Epithelial cell of prostate (primary cell): ENCODE data around the gene HSF2BP.
A peak's percentile ranks its signal among the peaks of the same experiment; 100 is the strongest.
"Not testable (repeated sequence)": the region's sequence is repeated elsewhere in the genome, so short reads cannot be mapped to it uniquely, and the experiment has no call there.

Source experiments
- DNase-seq: peaks from one replicate; pipeline ENCODE4 v3.0.0-alpha.2; 2011; ENCODE audit warnings: low read depth, low spot score
- H3K27ac ChIP-seq: fragments of 450-650 bp; 2 replicates; pipeline ENCODE4 v1.5.1; 2017; ENCODE audit warnings: mild to moderate bottlenecking

HSF2BP gene

DNA sequence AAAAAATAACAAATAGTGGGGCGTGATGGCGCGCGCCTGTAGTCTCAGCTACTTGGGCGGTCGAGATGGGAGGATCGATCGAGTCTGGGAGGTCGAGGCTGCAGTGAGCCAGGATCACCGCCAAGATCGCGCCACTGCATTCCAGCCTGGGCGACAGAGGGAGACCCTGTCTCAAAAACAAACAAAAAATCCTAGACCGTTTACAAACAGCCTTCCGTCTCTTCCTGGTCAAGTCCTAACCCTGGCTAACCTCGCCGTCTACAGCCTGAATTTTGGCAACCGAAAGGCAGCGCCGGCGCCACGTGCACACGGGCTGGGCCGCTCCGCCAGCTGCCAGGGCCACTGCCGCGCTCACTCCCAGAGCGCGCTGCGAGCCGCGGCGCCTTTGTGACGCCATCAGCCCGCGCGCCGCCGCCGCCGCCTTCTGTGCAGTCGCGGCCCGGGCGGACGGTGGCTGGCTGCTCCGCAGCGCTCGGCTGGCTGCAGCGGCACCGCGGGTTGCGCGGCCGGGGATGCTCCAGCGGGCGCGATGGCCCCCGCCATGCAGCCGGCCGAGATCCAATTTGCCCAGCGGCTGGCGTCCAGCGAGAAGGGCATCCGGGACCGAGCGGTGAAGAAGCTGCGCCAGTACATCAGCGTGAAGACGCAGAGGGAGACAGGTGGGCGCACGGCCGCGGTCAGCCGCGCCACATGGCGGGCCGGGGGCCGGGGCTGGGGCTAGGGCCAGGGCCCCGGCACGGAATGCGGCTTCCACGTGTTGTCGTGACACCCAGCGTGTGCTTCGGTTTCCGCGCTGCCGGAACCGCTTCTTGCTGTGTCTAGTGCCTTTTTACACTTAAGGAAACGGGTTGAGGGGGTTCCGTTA, at the start of gene HSF2BP, which contains the start of gene RRP1B:
Gene HSF2BP (minus strand): TSS at position 353 of the 865 bp plus-strand sequence. CDS start 1,392 bp downstream, outside the sequence.
Gene RRP1B (plus strand): TSS at position 425 of the 865 bp plus-strand sequence. CDS start 105 bp downstream, at position 530.
- peak within 1 kb of the TSS; percentile 63 for H3K27ac ChIP-seq
- DNase-seq, result no peak

DNA sequence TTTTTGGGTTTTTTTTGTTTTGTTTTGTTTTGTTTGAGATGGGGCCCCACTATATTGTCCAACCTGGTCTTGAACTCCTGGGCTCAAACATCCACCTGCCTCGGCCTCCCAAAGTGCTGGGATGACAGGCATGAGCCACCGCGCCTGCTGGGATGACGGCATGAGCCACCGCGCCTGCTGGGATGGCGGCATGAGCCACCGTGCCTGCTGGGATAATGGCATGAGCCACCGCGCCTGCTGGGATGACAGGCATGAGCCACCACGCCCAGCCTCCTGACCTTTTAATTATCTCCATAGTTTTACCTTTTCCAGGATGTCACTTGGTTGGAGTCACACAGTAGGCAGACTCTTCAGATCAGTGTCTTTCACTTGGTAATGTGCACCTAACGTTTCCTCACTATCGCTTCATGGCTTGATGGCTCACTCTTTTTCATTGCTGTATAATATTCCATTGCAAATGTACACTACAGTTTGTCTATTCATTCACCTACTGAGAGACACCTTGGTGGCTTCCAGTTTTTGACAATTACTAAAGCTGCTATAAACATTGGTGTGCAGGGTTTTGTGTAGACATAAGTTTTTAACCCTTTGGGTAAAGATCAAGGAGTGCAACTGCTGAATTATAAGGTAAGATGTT, 49.6 kb upstream of the HSF2BP start:
- DNase-seq, result no peak
- no peak overlapping the region for H3K27ac ChIP-seq

DNA sequence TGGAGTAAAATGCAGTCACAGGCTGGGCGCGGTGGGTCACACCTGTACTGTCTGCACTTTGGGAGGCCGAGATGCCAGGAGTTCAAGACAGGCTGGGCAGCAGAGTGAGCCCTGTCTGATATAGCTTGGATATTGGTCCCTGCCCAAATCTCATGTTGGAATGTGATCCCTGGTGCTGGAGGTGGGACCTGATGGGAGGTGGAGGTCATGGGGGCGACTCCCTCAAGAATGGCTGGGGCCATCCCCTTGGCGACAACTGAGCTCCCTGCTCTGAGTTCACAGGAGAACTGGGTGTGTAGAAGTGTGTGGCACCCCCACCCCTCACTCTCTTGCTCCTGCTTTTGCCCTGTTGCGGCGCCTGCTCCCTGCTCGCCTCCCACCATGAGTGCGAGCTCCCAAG, 48.2 kb upstream of the HSF2BP start:
- DNase-seq, result no peak
- H3K27ac ChIP-seq, result no peak overlapping the region

DNA sequence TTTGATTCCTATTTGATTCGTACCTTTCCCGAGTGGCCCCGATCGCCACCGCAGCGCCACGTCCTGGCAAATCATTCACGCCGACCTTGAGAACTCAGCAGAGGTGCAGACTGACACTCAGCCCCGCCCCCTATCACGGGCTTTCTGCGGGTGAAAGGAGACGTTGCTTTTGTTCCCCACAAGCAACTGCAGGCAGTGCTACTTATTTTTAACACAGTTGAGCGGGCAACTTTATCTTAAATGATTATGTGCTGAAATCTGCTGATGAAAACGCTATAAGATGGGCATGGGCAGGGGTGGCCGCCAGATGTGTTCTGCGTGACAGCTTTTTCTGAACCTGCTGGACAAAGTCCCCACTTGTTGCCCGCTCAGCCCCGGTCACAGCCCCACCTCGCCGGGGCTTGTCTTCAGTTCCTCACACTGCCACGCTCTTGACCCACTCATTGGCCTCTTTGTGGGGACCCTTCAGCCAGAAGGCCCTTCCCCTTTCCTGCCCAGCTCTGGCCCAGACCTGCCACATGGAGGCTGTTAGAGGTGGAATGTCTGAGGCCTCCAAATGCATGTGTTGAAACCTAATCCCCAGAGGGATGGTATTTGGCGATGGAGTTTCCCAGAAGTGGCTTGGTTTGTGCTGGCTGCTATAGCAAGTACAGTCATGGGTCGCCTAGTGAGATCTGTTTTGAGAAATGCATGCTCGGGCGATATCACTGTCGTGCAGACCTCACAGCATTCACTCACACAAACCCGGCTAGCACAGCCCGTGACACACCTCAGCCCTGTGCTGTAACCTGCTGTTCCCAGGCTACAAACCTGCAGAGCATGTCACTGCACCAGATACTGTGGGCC, 44.0 kb upstream of the HSF2BP start:
- DNase-seq, result no peak
- H3K27ac ChIP-seq, result peak overlapping the region; percentile 6

- no peak for DNase-seq
- H3K27ac ChIP-seq, result peak overlapping the region; percentile 6
These were observed 43.4 kb upstream of the HSF2BP start for GRCh38 chr21:43702785-43703034.

GRCh38 chr21:43701936-43702784, 42.9 kb upstream of the HSF2BP start:
- H3K27ac ChIP-seq, result peak overlapping the region; percentile 6
- no peak for DNase-seq

- DNase-seq, result no peak
These were observed 40.8 kb upstream of the HSF2BP start for GRCh38 chr21:43699933-43700599.

DNA sequence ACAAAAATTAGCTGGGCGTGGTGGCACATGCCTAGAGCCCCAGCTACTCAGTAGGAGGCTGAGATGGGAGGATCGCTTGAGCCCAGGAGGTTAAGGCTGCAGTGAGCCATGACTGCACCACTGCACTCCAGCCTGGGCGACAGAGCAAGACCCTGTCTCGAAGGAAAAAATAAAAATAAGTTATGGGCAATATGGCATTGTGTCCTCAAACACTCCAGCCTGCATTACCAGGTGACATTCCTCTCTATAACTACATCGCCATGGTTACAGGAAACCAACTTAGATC, 40.1 kb upstream of the HSF2BP start:
- not testable (repeated sequence) for H3K27ac ChIP-seq, DNase-seq

More at GRCh38 chr21:43699933-43700599, 40.8 kb upstream of the HSF2BP start:
- no peak overlapping the region for H3K27ac ChIP-seq

- no peak overlapping the region for H3K27ac ChIP-seq
- DNase-seq, result no peak
These were observed 38.7 kb upstream of the HSF2BP start for GRCh38 chr21:43697758-43698643.

DNA sequence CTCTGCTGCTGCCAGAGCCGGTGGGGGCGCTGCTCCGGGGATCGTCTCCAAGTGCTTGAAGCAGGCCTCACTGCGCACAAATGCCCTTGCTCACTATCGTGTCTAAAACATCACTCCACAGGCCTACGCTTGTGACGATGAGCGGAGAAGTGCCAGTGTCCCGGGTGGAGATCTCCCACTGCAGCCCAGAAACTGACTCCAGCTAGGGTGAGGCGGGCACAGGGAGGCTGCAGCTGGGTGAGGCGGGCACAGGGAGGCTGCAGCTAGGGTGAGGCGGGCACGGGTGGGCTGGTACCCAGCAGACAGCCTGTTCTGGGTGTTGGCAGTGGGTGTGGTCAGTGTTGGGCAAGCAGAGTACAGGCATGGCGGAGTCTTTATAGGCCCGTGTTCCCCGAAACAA, 36.9 kb upstream of the HSF2BP start:
- no peak for DNase-seq
- H3K27ac ChIP-seq, result no peak overlapping the region

- DNase-seq, result no peak
- H3K27ac ChIP-seq, result no peak overlapping the region
These were observed 35.3 kb upstream of the HSF2BP start for GRCh38 chr21:43694437-43695079.

GRCh38 chr21:43693981-43694380, 34.7 kb upstream of the HSF2BP start:
- DNase-seq, result no peak
- no peak overlapping the region for H3K27ac ChIP-seq

DNA sequence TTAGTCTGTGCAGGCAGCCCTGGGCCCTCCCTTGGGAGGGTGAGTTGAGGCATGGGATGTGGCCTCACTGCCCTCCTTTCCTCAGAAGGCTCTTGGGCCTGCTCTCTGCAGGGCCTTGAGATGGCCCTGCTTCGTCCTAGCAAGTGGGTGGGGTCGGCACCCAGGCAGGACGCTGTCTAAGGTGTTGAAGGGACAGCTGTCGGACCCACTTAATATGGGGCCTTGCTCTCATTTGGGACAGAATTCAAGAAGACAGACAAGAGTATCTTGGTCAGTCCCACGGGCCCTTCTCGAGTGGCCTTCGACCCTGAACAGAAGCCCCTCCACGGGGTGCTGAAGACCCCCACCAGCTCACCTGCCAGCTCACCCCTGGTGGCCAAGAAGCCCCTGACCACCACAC, 33.7 kb upstream of the HSF2BP start:
- DNase-seq, result no peak
- H3K27ac ChIP-seq, result no peak overlapping the region

DNA sequence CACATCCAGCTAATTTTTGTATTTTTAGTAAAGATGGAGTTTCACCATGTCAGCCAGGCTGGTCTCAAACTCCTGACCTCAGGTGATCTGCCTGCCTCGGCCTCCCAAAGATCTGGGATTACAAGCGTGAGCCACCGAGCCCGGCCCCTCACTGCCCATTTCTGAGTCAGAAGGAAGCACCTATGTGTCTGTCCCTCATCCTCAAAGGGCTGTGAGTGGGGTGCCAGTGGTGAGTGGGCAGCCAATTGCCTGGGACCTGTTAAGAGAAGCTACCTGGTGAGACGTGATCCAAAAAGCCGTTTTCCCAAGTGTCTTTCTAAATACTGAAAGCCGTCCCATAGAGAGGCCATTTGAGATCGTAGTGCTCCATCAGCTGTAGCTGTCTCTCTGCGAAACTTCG, 32.5 kb upstream of the HSF2BP start:
- H3K27ac ChIP-seq, result no peak overlapping the region
- DNase-seq, result no peak

DNA sequence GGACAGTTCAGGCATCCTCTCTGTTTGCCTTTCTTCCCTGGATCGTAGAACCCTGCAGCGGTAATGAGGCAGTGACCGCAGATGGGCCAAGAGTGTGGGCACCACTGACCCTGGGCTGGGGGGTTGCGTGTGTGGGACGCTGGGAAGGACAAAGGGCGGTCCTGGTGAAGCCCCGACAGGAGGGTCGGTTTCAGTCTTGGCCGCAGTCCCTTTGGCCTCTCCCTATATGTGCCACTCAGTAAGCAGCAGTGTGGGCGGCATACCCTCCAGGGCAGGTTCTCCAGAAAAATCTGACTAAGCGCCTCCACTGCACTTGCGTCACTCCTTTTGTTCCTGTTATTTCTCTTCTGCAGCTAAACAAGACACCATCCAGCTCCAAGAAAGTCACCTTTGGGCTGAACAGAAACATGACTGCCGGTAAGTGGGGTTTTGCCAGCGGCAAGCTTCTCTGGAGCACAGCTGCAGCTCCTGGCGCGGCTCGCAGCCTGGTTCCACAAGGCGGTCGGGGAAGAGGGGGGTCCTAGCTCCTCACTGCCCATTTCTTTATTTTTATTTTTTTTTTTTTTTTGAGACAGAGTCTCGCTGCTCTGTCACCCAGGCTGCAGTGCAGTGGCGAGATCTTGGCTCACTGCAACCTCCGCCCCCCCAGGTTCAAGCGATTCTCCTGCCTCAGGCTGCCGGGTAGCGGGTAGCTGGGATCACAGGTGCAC, 32.0 kb upstream of the HSF2BP start:
- no peak overlapping the region for H3K27ac ChIP-seq
- DNase-seq, result no peak

DNA sequence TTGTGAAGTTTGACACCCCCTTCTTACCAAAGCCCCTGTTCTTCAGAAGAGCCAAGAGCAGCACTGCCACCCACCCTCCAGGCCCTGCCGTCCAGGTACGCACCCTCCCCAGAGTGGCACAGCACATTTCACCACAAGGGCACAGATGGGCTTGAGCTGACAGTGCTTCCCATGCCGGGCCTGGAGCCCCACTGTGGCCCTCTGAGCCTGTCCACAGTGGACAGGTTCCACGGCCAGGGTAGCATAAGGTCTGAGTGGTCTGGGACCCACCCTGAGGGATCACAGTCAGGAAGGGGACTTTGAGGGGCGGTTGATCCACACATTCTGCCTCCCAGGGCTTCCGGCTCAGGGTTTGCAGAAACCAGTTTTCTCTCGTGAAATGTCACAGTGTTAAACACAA, 31.1 kb upstream of the HSF2BP start:
- DNase-seq, result no peak
- H3K27ac ChIP-seq, result no peak overlapping the region

GRCh38 chr21:43689556-43690337, 30.5 kb upstream of the HSF2BP start:
- H3K27ac ChIP-seq, result no peak overlapping the region
- DNase-seq, result no peak
